SHP77 (cell line): ENCODE results near the gene ME2.
"Not testable (repeated sequence)": the region's sequence is repeated elsewhere in the genome, so short reads cannot be mapped to it uniquely, and the experiment has no call there.

Experiments
- DNase-seq, 2 experiments: peaks; one replicate each; lab custom pipeline; 2025; lab: John Stamatoyannopoulos, UW

Gene ME2

DNA sequence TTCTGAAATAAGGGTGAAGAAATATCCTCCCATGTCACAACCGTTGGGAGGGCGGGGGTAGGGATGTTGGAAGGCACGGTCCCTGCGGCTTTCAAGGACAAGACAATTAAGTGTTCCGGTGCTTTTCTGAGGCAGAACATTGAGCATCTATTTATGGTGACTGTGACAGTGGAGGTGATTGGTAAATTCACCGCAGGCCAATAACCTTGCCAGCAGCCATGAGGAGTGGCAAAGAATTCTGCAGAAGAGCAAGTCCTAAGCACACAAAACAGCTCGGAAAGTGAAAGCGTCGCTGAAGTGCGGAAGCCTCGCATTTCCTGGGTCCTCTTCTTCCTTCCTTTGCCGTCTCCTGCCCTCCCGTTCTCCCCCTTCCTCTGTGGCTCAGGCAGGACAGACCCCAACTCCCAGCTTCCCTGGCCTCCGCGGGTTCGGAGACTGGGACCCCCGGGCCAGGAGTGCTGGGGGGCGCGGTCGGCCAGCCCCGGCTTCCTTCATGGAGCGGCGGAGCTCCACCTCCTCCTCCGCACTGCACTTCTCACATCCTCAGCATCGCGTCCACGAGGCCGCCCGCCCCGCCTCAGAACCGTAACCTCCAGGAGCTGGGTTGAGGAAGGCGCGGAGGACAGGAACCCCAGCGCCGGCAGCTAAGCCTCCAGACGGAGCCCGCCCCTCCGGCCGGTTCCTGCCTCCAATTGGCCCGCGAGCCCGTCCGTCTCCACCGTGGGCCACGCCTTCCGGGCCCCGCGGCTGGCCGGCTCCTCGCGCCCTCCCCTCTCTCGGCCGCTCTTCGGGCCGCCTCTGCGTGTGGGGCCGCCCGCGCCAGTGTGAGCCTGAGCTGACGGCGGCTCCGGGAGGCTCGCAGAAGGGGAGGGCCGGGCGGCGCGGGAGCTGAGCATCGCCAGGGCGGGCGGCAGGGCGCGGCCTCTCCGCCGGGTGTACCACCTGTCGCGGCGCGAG is at the start of gene ME2:
TSS of gene ME2 (plus strand) at position 774 of the 957 bp plus-strand sequence. CDS start 16,703 bp downstream, outside the sequence.
- peak; percentile 82 to 88 for DNase-seq

DNA sequence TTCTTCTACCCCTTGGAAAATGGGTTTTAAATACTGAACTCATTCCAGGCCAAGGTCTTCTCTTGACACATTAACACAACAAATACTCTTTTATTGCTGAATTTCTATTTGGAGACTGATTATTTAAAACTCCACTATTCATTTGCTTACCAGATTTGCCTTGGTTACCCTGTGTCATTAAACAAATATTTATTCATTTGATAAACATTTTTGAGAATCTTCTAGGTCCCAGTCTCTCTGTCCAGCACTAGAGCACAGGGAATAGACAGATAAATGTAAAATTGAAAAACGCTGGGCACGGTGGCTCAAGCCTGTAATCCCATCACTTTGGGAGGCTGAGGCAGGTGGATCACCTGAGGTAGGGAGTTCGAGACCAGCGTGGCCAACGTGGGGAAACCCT is 49.3 kb upstream of the ME2 start:
- DNase-seq, result no peak

DNA sequence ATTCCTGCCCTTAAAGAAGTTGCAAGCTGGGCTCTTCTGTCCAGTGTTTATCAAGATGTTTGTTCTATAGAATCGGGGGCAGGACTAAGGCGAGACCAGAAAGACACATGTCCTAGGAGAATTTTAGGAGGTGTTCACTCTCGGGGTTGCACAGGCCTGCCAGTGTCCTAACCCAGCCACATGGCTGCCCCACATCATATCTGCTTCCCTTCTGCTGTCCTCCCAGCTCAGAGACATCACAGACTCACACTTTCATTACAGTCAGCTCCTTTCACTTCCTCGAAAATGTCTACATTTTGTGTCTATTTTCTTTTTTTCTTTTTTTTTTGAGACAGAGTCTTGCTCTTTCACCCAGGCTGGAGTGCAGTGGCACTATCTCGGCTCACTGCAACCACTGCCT is 48.4 kb upstream of the ME2 start:
- no peak for DNase-seq

DNA sequence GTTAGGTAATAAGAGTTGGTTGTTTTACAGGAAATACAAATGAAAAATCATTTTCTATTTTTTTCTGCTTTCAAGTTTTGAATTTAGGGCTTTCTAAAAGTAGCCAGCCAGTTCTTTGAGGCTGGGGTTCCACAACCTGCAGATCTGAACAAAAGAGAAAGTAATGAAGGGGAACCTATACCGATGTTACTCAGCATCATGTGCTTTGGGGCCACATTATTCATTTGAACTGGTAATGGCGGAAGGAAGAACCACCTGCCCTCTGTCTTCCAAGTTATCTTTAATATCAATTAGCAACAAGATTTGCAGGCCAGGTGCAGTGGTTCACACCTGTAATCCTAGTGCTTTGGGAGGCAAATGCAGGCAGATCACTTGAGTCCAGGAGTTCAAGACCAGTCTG is 46.2 kb upstream of the ME2 start:
- no peak for DNase-seq

DNA sequence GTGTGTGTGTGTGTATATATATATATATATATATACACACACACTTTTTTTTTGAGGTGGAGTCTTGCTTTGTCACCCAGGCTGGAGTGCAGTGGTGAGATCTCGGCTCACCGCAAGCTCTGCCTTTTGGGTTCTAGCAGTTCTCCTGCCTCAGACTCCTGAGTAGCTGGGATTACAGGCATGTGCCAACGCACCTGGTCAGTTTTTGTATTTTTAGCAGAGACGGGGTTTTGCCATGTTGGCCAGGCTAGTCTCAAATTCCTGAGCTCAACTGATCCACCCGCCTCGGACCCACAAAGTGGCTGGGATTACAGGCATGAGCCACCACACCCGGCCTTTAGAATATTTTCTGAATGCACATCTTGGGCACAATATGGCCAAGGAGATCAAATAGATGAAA is 45.4 kb upstream of the ME2 start:
- not testable (repeated sequence) for DNase-seq

DNA sequence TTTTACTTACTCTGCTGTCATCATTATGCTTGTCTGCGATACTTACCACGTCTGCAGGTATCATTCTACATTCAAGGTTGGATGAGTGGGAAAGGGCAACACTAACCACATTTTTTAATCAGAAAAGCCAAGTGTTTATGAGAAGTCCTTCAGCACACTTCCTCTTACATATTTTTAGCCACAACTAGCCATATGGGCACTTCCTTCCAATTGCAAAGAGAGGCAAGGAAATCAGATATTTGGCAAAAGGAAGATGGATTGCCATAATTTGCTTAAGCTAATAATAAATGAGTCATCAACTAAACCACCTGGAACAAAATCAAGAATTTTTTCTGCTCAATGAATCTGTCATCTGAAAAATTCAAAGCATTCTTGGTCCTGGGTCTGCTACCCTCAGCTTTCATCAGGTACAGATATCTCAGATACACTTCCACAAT is 42.4 kb upstream of the ME2 start:
- peak in 1 of 2 experiments; percentile 13 for DNase-seq

DNA sequence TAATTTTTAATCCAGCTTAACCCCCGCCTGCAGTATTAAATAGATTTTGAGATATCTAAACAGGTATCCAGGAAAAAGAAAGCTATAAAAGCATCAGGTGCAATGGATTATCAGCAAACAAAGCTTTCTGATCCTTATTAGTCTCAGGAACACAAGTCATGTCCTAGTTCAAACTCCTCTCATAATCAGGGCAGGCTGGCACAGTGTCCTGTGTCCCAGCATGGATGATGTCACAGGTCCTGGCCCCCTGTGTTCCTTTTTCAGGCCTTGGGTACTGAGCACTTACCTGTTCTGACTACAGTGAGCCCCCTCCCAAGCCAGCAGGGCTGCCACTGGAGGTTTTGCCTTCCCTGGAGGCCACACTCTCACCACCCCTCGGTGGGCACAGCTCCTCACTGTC is 39.6 kb upstream of the ME2 start:
- no peak for DNase-seq

DNA sequence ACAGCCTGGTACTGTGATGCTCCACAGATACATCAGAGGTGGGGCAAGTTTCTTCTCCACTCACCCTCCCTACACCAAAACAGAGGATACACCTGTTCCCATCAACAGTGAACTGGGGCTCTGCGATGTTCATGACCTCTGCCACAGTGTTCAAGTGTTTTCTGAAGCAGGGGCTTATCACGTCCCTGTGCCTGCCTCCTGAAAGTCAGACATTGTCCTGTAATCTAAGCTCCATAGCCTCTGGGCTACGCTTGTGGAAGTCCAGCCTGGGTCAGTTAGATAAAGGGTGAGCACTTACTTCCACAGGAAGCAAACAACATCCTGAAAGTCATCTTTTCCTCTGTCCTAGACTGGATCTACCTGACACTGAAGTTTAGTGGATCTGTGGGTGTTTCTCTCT is 38.9 kb upstream of the ME2 start:
- no peak for DNase-seq

DNA sequence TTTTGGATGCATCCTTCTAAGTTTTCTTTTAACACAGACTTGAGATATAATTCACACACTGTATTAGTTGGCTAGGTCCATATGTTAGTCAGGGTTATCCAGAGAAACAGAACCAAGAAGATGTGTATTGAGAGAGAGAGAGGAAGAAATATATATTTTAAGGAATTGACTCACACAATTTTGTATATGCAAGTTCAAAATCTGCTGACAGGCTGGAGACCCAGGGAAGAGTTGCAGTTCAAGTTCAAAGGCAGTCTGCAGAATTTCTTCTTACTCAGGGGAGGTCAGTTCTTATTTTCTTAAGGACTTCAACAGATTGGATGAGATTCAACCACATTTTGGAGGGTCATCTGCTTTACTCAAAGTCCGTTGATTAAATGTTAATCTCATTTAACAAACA is 36.1 kb upstream of the ME2 start:
- DNase-seq, result no peak

DNA sequence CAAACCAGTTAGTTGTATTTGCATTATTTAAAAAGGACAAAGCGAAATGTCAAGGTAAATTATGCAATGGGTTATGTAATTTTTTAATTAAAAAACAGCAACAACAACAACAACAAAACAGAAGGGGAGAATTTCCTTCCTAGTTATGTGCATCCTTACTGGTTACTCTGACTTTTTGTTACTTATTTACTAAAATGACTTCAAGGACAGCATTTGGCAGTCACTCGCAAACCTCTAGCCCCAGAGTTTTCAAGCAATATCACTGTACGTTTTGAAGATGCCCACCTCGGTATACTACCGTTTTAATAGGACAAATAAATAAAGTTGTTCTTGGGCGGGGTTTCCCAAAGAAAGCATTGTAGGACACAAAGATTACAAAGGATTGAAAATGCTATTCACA is 34.4 kb upstream of the ME2 start:
- DNase-seq, result no peak

DNA sequence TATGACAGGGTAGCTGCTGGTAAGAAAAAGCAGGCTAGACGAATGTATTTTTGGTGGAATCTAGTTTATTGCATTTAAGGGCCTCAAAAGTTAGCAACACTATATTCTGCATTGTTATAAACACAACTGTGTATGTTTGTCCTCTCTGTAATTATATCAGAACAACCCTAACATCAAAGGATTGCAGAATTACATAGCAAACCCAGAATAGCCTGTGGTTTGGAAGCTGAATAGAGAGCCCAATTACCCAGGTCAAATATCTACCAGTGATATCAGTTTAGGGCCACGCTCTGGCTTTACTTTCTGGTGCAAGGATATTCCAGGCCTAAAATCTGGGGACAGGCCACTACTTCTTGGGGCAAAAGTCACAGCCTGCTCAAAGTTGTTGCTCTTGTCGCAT is 34.0 kb upstream of the ME2 start:
- no peak for DNase-seq

DNA sequence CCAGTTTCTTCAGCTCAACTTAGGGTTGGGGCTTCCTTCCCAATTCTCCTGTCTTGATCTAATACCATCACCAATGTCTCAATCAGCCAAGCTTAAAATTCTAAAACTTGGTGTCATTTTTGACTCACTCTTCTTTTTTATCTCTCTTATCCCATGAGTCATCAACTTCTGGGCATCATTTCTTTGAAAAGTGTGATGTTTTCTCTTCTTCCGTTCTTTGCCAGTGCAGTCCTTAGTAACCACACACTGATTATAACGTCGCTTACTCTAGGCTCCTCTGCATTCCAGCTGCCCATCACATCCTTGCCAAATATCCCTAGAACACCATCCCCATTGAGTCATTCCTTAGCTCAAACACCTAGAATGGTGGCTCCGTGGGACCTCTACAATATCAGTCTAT is 31.7 kb upstream of the ME2 start:
- no peak for DNase-seq

DNA sequence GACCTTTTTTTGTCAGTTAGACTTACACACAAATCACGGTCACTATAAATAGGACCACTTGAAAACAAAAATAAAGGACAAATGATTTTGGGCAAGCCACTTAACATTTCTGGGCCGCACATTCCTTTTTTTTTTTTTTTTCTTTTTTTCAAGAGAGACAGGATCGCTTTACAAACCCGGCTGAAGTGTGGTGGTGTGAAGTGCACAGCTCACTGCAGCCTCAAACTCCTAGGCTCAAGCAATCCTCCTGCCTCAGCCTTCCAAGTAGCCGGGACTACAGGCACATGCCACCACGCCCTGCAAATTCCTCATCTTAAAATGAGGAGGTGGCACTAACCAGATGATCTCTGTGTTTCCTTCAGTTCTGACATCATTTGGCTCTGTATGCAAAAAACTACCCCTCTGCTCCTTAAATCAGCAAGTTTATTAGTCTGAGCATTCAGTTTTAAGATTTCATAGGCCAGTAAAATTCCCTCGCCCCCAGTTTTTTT is 30.8 kb upstream of the ME2 start:
- no peak for DNase-seq

DNA sequence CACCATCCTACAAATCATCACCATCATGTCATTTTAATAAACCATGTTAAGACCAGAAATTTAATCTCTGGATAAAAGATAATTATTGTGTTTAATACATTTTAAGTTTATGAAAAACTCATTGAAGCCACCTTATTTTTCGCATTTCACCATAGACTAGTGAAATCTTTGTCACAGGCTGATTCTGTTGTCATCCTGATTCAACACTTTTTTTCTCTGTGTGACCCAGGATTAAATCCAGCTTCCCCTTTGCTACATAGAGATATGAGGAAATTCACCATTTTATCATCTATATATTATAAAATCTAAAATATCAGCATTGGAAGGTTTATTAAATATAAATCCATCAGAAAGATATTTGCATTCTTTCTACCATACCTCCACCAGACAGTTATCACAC is 29.9 kb upstream of the ME2 start:
- DNase-seq, result no peak

DNA sequence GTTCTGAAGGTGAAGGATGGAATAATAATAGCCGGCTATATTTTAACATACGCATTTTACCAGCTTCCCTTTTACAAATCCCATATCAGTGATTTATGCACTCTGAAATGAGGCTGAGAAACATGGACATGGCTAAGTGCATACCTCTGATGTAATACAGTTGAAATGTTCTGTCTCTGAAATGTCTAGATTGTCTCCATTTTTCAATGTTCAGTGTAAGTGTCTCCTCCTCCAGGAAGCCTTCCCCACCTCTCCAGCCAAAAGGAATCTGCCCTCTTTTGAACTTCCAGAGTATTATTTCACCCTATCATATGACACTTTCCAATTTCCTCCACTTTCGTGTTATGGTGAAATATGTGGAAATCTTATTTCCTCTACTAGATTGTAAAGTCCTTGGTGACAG is 29.5 kb upstream of the ME2 start:
- DNase-seq, result no peak

DNA sequence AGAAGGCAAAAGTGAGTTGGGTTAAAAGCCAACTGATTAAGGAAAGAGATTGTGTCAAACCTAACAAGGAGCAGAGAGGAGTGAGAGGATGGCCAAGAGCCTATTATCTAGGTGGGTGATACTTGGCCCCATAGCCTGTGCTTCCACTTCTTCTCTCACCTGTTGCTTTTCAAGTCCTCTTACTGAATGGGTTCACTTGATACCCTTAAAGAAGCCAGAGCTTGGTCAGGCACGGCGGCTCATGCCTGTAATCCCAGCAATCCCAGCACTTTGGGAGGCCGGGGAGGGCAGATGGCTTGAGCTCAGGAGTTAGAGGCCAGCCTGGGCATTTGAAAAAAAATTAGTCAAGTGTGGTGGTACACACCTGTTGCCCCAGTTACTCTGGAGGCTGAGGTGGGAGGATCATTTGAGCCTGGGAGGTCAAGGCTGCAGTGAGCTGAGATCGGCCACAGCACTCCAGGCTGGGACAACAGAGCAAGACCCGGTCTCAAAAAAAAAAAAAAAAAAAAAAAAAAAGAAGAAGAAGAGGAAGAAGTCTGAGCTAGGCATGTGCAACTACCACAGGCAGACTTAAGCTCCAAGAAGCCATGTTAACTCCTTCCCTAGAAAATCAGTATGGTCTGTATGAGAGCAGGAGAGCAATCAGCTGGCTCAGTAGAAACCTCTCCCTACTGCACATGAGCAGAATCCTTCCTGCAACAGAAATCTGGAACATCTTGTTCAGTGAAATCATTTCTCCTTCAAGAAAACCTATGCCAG is 28.4 kb upstream of the ME2 start:
- no peak for DNase-seq

DNA sequence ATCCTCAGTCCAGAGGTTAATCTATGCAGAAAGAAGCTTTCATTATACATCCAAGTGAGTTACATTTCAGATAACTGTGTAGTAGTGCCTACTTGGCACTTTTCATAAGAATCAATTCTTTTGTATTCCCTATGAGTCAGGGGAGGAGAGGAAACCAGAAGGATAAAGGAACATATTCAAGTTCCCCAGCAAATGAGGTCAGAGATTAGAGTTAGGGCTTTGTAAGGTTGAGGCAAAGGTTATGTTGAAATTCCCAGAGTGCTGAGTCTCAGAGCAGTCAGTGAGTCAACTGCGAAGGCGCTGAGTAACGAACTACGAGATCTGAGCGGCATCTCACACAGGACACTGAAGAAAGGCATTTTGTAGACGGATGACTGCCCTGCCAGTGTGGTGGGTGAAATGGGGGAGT is 25.1 kb upstream of the ME2 start:
- no peak for DNase-seq

DNA sequence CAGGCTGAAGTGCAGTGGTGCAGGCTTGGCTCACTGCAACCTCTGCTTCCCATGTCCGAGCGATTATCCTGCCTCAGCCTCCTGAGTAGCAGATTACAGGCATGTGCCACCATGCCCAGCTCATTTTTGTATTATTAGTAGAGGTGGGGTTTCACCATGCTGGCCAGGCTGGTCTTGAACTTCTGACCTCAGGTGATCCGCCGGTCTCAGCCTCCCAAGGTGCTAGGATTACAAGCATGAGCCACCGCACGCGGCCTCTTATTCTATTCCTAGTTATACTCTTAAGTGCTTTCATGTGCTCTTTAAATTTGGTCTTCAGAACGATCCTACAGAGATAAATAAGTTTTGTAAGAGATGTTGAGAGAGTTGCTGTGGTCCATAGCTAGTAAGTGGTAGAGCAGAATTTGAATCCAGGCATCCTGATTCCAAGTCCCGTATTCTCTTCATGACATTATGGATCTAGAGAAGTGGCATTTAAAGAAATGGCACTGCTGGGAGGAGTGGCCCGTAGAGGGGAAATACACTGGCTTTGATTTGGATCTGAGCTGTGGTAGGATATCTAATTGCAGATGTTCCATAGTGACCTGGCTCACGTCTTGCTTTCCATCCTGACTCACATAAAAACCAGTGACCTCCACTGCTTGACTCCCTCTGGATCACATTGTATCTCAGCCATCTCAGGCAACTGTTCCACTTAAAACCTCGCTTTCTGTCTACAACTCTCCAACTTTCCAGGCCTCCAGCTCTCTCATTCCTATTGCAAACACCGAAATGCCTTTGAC is 22.8 kb upstream of the ME2 start:
- no peak for DNase-seq

DNA sequence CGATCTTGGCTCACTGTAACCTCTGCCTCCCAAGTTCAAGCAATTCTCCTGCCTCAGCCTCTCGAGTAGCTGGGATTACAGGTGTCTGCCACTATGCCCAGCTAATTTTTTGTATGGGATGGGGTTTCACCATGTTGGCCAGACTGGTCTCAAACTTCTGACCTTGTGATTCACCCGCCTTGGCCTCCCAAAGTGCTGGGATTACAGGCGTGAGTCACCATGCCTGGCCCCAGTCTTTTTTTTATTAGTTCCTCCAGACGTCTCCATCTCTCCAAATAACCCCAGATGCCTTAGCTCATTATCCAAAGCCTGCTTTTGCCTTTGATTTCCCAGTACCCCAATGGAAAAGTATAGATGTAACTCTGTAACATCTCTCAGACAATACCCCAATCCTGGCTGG is 21.8 kb upstream of the ME2 start:
- DNase-seq, result not testable (repeated sequence)

DNA sequence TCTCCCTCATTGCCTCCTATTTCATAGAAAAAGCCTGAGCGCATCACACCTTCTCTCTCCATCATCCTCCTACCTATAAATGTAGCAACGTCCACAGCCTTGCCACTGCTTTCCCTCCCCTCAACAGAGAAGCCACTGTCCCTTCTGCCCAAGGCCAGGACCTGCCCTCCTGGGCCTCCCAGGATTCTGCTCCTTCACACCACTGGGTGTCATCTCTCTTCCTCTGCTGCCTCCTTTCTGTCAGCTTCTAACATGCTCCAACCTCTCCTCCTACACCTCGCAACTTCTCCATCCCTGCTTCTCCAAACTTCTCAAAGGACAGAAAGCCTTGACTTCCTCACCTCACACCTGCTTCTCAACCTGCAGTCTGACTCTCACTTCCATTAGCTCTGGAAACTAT is 21.2 kb upstream of the ME2 start:
- no peak for DNase-seq

DNA sequence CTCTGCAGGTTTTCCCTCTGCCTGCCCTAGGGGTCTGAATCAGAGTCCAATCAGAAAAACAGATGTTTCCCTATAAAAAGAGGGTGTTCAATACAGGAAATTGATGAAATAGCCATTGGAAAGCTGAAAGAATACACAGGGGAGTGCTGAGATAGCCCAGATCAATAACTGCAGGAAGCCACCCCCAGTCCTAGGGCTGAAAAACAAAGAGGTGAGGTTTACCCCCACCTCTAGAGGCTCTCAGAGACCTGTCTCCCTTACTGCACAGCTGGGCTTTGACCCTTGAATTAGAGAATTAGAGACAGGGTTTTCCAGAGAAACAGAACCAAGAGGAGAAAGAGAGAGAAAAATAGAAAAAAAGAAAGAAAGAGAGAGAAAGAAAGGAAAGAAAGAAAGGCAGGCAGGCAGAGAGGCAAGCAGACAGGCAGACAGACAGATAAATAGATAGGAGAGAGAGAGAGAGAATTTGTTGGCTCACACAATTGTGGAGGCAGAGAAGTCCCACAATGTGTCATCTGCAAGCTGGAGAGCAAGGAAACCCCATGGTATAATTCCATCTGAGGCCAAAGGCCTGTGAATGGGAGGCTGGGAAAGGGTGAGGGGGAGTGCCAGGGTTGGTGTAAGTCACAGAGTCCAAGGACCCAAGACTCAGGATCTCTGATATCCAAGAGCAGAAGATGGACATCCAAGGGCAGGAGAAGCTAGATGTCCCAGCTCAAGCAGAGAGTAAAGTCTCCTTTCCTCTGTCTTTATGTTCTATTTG is 18.9 kb upstream of the ME2 start:
- DNase-seq, result no peak
